Measurements from ENCODE around the gene GRB2. TPM values are rescaled to one million over a fixed set of nuclear protein-coding genes. Genes with fewer than 3 reads are reported as not detected.

GRB2 gene
- total and polyA plus RNA-seq, 3 donors from 2014 or later: 54.6 to 78.9 (median 61.8) TPM

DNA sequence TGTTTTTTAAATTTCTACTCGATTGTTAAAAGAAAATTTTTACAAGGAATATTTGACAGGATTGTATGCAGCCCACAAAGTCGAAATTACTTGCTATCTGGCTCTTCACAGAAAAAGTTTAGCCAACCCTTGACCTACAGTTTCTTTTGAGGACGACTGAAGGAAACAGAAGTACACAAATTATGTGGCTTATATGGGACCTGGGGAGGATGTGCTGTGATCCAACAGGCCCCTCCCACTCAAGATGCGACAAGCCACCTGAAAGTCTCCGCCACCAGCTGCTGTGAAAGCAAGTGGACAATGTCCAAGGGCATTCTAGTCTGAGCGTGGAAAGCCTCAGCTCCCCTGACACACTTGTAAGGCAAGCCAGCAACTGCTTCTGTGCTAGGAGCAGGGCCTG, 73.8 kb downstream of the GRB2 start:
- no peaks in the 10 kb centered on the region for H3K9me3 ChIP-seq
- H3K4me1 ChIP-seq: peaks cover 8% of the 10 kb centered on the region
- WGBS, 2 donors: 55 to 57% methylated on average over 5 to 6 of the region's 6 CpGs
- no peak for DNase-seq
- no peak overlapping the region for H3K4me3 ChIP-seq
- no peaks in the 10 kb centered on the region for H3K36me3 ChIP-seq (ENCODE audit: low read depth, missing control alignments)
- no peak overlapping the region for H3K27ac ChIP-seq
- no peaks in the 10 kb centered on the region for H3K27me3 ChIP-seq
- intact Hi-C loops (cut with DNase I; ENCODE audit: low total_unique reads): no loop called here
- TF ChIP-seq POLR2A (IDR thresholded peaks at IDR 0.05): no peak

- intact Hi-C loops (cut with DNase I; ENCODE audit: low total_unique reads): no loop called here
These were observed 77.7 kb downstream of the GRB2 start for GRCh38 chr17:75327757-75328156.

GRCh38 chr17:75326226-75326848, 79.1 kb downstream of the GRB2 start:
- no peaks in the 10 kb centered on the region for H3K36me3 ChIP-seq (ENCODE audit: low read depth, missing control alignments)
- TF ChIP-seq POLR2A (IDR thresholded peaks at IDR 0.05): no peak
- TF ChIP-seq, protein P1, sequence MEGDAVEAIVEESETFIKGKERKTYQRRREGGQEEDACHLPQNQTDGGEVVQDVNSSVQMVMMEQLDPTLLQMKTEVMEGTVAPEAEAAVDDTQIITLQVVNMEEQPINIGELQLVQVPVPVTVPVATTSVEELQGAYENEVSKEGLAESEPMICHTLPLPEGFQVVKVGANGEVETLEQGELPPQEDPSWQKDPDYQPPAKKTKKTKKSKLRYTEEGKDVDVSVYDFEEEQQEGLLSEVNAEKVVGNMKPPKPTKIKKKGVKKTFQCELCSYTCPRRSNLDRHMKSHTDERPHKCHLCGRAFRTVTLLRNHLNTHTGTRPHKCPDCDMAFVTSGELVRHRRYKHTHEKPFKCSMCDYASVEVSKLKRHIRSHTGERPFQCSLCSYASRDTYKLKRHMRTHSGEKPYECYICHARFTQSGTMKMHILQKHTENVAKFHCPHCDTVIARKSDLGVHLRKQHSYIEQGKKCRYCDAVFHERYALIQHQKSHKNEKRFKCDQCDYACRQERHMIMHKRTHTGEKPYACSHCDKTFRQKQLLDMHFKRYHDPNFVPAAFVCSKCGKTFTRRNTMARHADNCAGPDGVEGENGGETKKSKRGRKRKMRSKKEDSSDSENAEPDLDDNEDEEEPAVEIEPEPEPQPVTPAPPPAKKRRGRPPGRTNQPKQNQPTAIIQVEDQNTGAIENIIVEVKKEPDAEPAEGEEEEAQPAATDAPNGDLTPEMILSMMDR (IDR thresholded peaks at IDR 0.05): no peak
- no peak for DNase-seq
- no peak overlapping the region for H3K27ac ChIP-seq
- no peaks in the 10 kb centered on the region for H3K27me3 ChIP-seq
- intact Hi-C loops (cut with DNase I; ENCODE audit: low total_unique reads): no loop called here
- WGBS, 2 donors: 76 to 77% methylated on average over 5 of the region's 5 CpGs
- peaks cover 7% of the 10 kb centered on the region for H3K4me1 ChIP-seq
- H3K4me3 ChIP-seq: no peak overlapping the region
- H3K9me3 ChIP-seq: no peaks in the 10 kb centered on the region

More at GRCh38 chr17:75327757-75328156, 77.7 kb downstream of the GRB2 start:
- Histone ChIP-seq H3K36me3 (ENCODE audit: low read depth, missing control alignments) (no peaks in the 10 kb centered on the region), H3K27me3 (no peaks in the 10 kb centered on the region), H3K27ac (no peak overlapping the region), H3K4me1 (peaks cover 8% of the 10 kb centered on the region), H3K9me3 (no peaks in the 10 kb centered on the region), H3K4me3 (no peak overlapping the region)
- TF ChIP-seq, protein P1 (IDR thresholded peaks at IDR 0.05): no peak
- no peak for TF ChIP-seq POLR2A (IDR thresholded peaks at IDR 0.05)
- 56 to 79% methylated on average over 2 of the region's 2 CpGs for WGBS, 2 donors
- DNase-seq: no peak

DNA sequence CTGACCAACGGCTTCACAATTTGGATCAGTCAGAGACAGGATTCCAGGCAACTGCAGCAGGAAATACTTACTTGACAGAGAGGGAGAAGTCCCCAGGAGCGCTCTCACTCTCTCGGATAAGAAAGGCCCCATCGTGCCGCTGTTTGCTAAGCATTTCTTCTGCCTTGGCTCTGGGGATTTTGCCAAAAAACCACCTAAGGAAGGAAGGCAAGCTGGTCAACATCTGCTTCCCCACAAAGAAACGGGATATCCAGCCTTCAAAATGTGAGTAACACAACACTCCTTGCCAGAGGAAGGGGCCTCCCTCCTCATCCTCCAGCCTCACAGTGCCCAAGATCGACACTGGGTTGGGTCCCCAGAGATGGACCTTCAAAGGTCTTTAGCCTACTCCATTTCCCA, 79.7 kb downstream of the GRB2 start:
- peaks cover 2% of the 10 kb centered on the region for H3K4me1 ChIP-seq
- 67 to 84% methylated on average over 7 of the region's 7 CpGs for WGBS, 2 donors
- no peak overlapping the region for H3K4me3 ChIP-seq
- intact Hi-C loops (cut with DNase I; ENCODE audit: low total_unique reads): no loop called here
- H3K9me3 ChIP-seq: no peaks in the 10 kb centered on the region
- H3K27ac ChIP-seq: no peak overlapping the region
- no peaks in the 10 kb centered on the region for H3K27me3 ChIP-seq
- TF ChIP-seq, protein P1 (IDR thresholded peaks at IDR 0.05): no peak
- TF ChIP-seq POLR2A (IDR thresholded peaks at IDR 0.05): no peak
- H3K36me3 ChIP-seq (ENCODE audit: low read depth, missing control alignments): no peaks in the 10 kb centered on the region
- no peak for DNase-seq

GRCh38 chr17:75325348-75325747, 80.1 kb downstream of the GRB2 start:
- Histone ChIP-seq H3K9me3 (no peaks in the 10 kb centered on the region), H3K27ac (no peak overlapping the region)
- 87 to 90% methylated on average over 6 of the region's 6 CpGs for WGBS, 2 donors

More at GRCh38 chr17:75325348-75325747, 80.1 kb downstream of the GRB2 start:
- H3K4me1 ChIP-seq: no peaks in the 10 kb centered on the region
- H3K4me3 ChIP-seq: no peak overlapping the region
- no peaks in the 10 kb centered on the region for H3K36me3 ChIP-seq (ENCODE audit: low read depth, missing control alignments)
- intact Hi-C loops (cut with DNase I; ENCODE audit: low total_unique reads): no loop called here
- TF ChIP-seq POLR2A (IDR thresholded peaks at IDR 0.05): no peak
- TF ChIP-seq, protein P1 (IDR thresholded peaks at IDR 0.05): no peak
- DNase-seq: no peak
- no peaks in the 10 kb centered on the region for H3K27me3 ChIP-seq
